ENCODE measurements around the gene NUTM2B. TPM values are rescaled to one million over a fixed set of nuclear protein-coding genes. Genes with fewer than 3 reads are reported as not detected.
"Not testable (repeated sequence)": the region's sequence is repeated elsewhere in the genome, so short reads cannot be mapped to it uniquely, and the experiment has no call there.

NUTM2B gene
- 0.27 TPM in 2 replicates for total RNA-seq (2016; rRNA removed; fragmentation: Illumina TruSeq; extraction: Trizol)
- total RNA-seq (2016; cell fraction: cytosol; rRNA removed; fragmentation: Illumina TruSeq; extraction: Trizol; ENCODE audit: low read depth) = 0.10 and 0.53 TPM in 2 replicates
- 0.42 and 0.48 TPM in 2 replicates for total RNA-seq (2016; cell fraction: insoluble cytoplasmic fraction; rRNA removed; fragmentation: Illumina TruSeq; extraction: Trizol)
- total RNA-seq (2016; cell fraction: membrane; rRNA removed; fragmentation: Illumina TruSeq; extraction: Trizol) = 0.22 and 0.24 TPM in 2 replicates
- 0.41 and 0.56 TPM in 2 replicates for total RNA-seq (2016; cell fraction: nucleus; rRNA removed; fragmentation: Illumina TruSeq; extraction: Trizol)
- 0.16 and 0.20 TPM in 2 replicates for polyA plus RNA-seq (2011; rRNA removed)
- polyA plus RNA-seq (2011; cell fraction: cytosol; rRNA removed) = 0.13 TPM in 2 replicates
- 0.24 and 0.31 TPM in 2 replicates for polyA plus RNA-seq (2011; cell fraction: nucleus; rRNA removed)
- 0.39 and 0.53 TPM in 2 replicates for polyA plus RNA-seq (2012)
- 0.08 and 0.35 TPM in 2 replicates for polyA plus RNA-seq (2016; cell fraction: cytosol; fragmentation: Illumina TruSeq; extraction: Trizol; ENCODE audit: low read depth)
- polyA plus RNA-seq (2016; cell fraction: insoluble cytoplasmic fraction; fragmentation: Illumina TruSeq; extraction: Trizol; ENCODE audit: low read depth) = 0.46 and 0.53 TPM in 2 replicates
- 0.13 and 0.26 TPM in 2 replicates for polyA plus RNA-seq (2016; cell fraction: membrane; fragmentation: Illumina TruSeq; extraction: Trizol; ENCODE audit: low read depth)
- 0.45 and 0.62 TPM in 2 replicates for polyA plus RNA-seq (2016; cell fraction: nucleus; fragmentation: Illumina TruSeq; extraction: Trizol; ENCODE audit: insufficient read depth, low read depth)
- 0.12 and 0.30 TPM in 2 replicates for polyA minus RNA-seq (2011; rRNA and poly(A)+ RNA removed; ENCODE audit: low replicate concordance)
- not detected in 2 replicates for polyA minus RNA-seq (2011; cell fraction: cytosol; rRNA and poly(A)+ RNA removed)
- 0.52 and 0.62 TPM in 2 replicates for polyA minus RNA-seq (2011; cell fraction: nucleus; rRNA and poly(A)+ RNA removed)
- percentile 15 among the genes with signal in this experiment for Bru-seq, nascent RNA
- BruChase-seq, experiment 1, labeled RNA remaining after a 6-hour chase = percentile 37 among the genes with signal in this experiment
- percentile 35 among the genes with signal in this experiment for BruChase-seq, experiment 2, labeled RNA remaining after a 2-hour chase
- long read RNA-seq, experiment 1 = 0 reads
- long read RNA-seq, experiment 2 = 0 reads

GRCh38 chr10:79702927-79703326 is at the start of gene NUTM2B:
TSS of gene NUTM2B (plus strand) at chr10:79703227. CDS start at chr10:79703610, 383 bp downstream.
- H3K4me2 ChIP-seq (ENCODE audit: low read depth, low read length); H3K9ac ChIP-seq (ENCODE audit: insufficient read depth, low read depth, low read length); H3K9me3 ChIP-seq (ENCODE audit: low read length); H3K4me3 ChIP-seq (replicated peaks in 1 of 3; ENCODE audit: insufficient read depth in 1 of 3, low read depth in 2 of 3, low read length in 3 of 3); H3K27me3 ChIP-seq (ENCODE audit: control insufficient read depth in 1 of 2, insufficient read depth in 2 of 2, low read length in 2 of 2); H4K20me1 ChIP-seq (ENCODE audit: insufficient read depth, low read length); H3K27ac ChIP-seq (ENCODE audit: extremely low read length, insufficient read depth, low read length); H2AFZ ChIP-seq (ENCODE audit: low read length); H3K36me3 ChIP-seq (replicated peaks in 1 of 2; ENCODE audit: control insufficient read depth in 1 of 2, insufficient read depth in 2 of 2, low read length in 2 of 2); POLR2A ChIA-PET; FAIRE-seq; DNase-seq (ENCODE audit: low spot score); in situ Hi-C loops (cut with HindIII; ENCODE audit: extremely low pct_ligation_motif_present, low pct_unique_long_range_greater_than_20kb); ATAC-seq; H3K79me2 ChIP-seq (ENCODE audit: insufficient read depth, low read length); H3K4me1 ChIP-seq (ENCODE audit: insufficient read depth, low read length); BruUV-seq (replicated peaks); intact Hi-C loops (cut with micrococcal nuclease; ENCODE audit: unreplicated experiment); CTCF ChIA-PET (ENCODE audit: low intra/inter-chr PET ratio, low total read pairs): not testable (repeated sequence)
- 83% methylated on average over 1 of the region's 3 CpGs for WGBS (ENCODE audit: low lambda C conversion rate)

GRCh38 chr10:79663287-79663686 is 39.7 kb upstream of the NUTM2B start:
- H3K4me1 ChIP-seq (ENCODE audit: insufficient read depth, low read length); H2AFZ ChIP-seq (ENCODE audit: low read length); H3K9ac ChIP-seq (ENCODE audit: insufficient read depth, low read depth, low read length); H3K4me2 ChIP-seq (ENCODE audit: low read depth, low read length); BruUV-seq (replicated peaks); H3K36me3 ChIP-seq (replicated peaks in 1 of 2; ENCODE audit: control insufficient read depth in 1 of 2, insufficient read depth in 2 of 2, low read length in 2 of 2); H3K27me3 ChIP-seq (ENCODE audit: control insufficient read depth in 1 of 2, insufficient read depth in 2 of 2, low read length in 2 of 2); intact Hi-C loops (cut with micrococcal nuclease; ENCODE audit: unreplicated experiment); FAIRE-seq; H3K4me3 ChIP-seq (replicated peaks in 1 of 3; ENCODE audit: insufficient read depth in 1 of 3, low read depth in 2 of 3, low read length in 3 of 3); DNase-seq (ENCODE audit: low spot score); in situ Hi-C loops (cut with HindIII; ENCODE audit: extremely low pct_ligation_motif_present, low pct_unique_long_range_greater_than_20kb); H3K9me3 ChIP-seq (ENCODE audit: low read length); CTCF ChIA-PET (ENCODE audit: low intra/inter-chr PET ratio, low total read pairs); H4K20me1 ChIP-seq (ENCODE audit: insufficient read depth, low read length); H3K79me2 ChIP-seq (ENCODE audit: insufficient read depth, low read length); POLR2A ChIA-PET; H3K27ac ChIP-seq (ENCODE audit: extremely low read length, insufficient read depth, low read length); ATAC-seq: not testable (repeated sequence)

- ATAC-seq; CTCF ChIA-PET (ENCODE audit: low intra/inter-chr PET ratio, low total read pairs); POLR2A ChIA-PET; DNase-seq (ENCODE audit: low spot score); BruUV-seq (replicated peaks); H2AFZ ChIP-seq (ENCODE audit: low read length); in situ Hi-C loops (cut with HindIII; ENCODE audit: extremely low pct_ligation_motif_present, low pct_unique_long_range_greater_than_20kb); H3K9me3 ChIP-seq (ENCODE audit: low read length); H3K4me3 ChIP-seq (replicated peaks in 1 of 3; ENCODE audit: insufficient read depth in 1 of 3, low read depth in 2 of 3, low read length in 3 of 3); intact Hi-C loops (cut with micrococcal nuclease; ENCODE audit: unreplicated experiment); H3K27ac ChIP-seq (ENCODE audit: extremely low read length, insufficient read depth, low read length); H4K20me1 ChIP-seq (ENCODE audit: insufficient read depth, low read length); H3K4me2 ChIP-seq (ENCODE audit: low read depth, low read length); H3K4me1 ChIP-seq (ENCODE audit: insufficient read depth, low read length); H3K79me2 ChIP-seq (ENCODE audit: insufficient read depth, low read length); H3K9ac ChIP-seq (ENCODE audit: insufficient read depth, low read depth, low read length); FAIRE-seq; H3K27me3 ChIP-seq (ENCODE audit: control insufficient read depth in 1 of 2, insufficient read depth in 2 of 2, low read length in 2 of 2); H3K36me3 ChIP-seq (replicated peaks in 1 of 2; ENCODE audit: control insufficient read depth in 1 of 2, insufficient read depth in 2 of 2, low read length in 2 of 2): not testable (repeated sequence)
- 58% methylated on average over 4 of the region's 4 CpGs for WGBS (ENCODE audit: low lambda C conversion rate)
Measured at GRCh38 chr10:79664686-79665085, 38.3 kb upstream of the NUTM2B start.

GRCh38 chr10:79669248-79669788 is 33.7 kb upstream of the NUTM2B start:
- H3K27ac ChIP-seq (ENCODE audit: extremely low read length, insufficient read depth, low read length); DNase-seq (ENCODE audit: low spot score); ATAC-seq; H4K20me1 ChIP-seq (ENCODE audit: insufficient read depth, low read length); H3K9me3 ChIP-seq (ENCODE audit: low read length); POLR2A ChIA-PET; BruUV-seq (replicated peaks); H3K4me1 ChIP-seq (ENCODE audit: insufficient read depth, low read length); H3K9ac ChIP-seq (ENCODE audit: insufficient read depth, low read depth, low read length); H3K27me3 ChIP-seq (ENCODE audit: control insufficient read depth in 1 of 2, insufficient read depth in 2 of 2, low read length in 2 of 2); H3K79me2 ChIP-seq (ENCODE audit: insufficient read depth, low read length); H3K4me3 ChIP-seq (replicated peaks in 1 of 3; ENCODE audit: insufficient read depth in 1 of 3, low read depth in 2 of 3, low read length in 3 of 3); H2AFZ ChIP-seq (ENCODE audit: low read length); intact Hi-C loops (cut with micrococcal nuclease; ENCODE audit: unreplicated experiment); FAIRE-seq; in situ Hi-C loops (cut with HindIII; ENCODE audit: extremely low pct_ligation_motif_present, low pct_unique_long_range_greater_than_20kb); CTCF ChIA-PET (ENCODE audit: low intra/inter-chr PET ratio, low total read pairs); H3K4me2 ChIP-seq (ENCODE audit: low read depth, low read length); H3K36me3 ChIP-seq (replicated peaks in 1 of 2; ENCODE audit: control insufficient read depth in 1 of 2, insufficient read depth in 2 of 2, low read length in 2 of 2): not testable (repeated sequence)
- 3% methylated on average over 1 of the region's 1 CpG for WGBS (ENCODE audit: low lambda C conversion rate)

Data from HepG2 (cell line).